Measurements from ENCODE around the gene PXDN.

Gene PXDN

DNA sequence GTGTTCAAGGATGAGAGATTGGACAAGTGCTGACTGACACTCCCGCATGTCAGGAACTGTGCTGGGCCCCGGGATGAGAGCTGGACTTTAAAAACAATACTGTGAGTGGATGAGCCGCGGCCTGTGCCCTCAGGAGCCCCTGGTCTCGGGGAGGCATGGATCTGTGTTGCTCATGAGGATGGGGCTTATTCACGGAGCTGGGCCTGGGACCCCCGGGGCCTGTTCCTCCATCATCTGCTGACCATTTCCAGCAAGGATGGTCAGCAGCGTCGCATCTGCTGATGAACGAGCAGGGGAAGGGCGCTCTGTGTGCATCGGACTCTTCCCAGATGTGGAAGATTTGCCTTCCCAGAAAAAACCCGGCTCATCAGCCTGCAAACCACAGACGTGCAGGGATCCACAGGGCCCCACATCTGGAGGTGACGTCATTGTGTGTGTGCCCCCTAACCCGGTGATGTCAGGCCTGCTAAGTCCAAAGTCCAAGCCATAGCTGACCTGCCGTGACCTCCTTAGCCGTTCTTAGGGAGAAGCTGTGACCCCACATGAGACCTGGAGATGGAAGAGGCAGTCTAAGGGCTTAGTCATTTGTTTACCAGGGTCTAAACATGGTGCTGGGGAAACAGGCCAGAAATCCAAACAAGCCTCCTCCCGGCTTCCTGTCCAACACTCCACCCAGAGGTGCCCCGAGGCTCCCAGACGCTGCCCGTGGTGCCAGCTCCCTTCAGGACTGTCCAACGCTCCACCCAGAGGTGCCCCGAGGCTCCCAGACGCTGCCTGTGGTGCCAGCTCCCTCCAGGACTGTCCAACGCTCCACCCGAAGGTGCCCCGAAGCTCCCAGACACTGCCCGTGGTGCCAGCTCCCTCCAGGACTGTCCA is 143.9 kb downstream of the PXDN start:
- H3K4me1 ChIP-seq (ENCODE audit: control insufficient read depth, low read length): no peaks in the 10 kb centered on the region
- no peak overlapping the region for H3K4me3 ChIP-seq (ENCODE audit: low read length)
- H3F3A ChIP-seq (ENCODE audit: control insufficient read depth, insufficient read depth): 0 out of 2 replicates have a peak, but pooled peaks cover under 1% of the 10 kb centered on the region
- TF ChIP-seq, protein P1, sequence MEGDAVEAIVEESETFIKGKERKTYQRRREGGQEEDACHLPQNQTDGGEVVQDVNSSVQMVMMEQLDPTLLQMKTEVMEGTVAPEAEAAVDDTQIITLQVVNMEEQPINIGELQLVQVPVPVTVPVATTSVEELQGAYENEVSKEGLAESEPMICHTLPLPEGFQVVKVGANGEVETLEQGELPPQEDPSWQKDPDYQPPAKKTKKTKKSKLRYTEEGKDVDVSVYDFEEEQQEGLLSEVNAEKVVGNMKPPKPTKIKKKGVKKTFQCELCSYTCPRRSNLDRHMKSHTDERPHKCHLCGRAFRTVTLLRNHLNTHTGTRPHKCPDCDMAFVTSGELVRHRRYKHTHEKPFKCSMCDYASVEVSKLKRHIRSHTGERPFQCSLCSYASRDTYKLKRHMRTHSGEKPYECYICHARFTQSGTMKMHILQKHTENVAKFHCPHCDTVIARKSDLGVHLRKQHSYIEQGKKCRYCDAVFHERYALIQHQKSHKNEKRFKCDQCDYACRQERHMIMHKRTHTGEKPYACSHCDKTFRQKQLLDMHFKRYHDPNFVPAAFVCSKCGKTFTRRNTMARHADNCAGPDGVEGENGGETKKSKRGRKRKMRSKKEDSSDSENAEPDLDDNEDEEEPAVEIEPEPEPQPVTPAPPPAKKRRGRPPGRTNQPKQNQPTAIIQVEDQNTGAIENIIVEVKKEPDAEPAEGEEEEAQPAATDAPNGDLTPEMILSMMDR (IDR thresholded peaks at IDR 0.05; ENCODE audit: low read depth, low read length, poor library complexity, severe bottlenecking): no peak
- TF ChIP-seq EZH2phosphoT487 (IDR thresholded peaks at IDR 0.05; ENCODE audit: borderline replicate concordance, low read length): no peak
- peaks cover 52% of the 10 kb centered on the region for H3K9me3 ChIP-seq (ENCODE audit: control insufficient read depth, insufficient read depth, low read length)
- H3K27ac ChIP-seq (ENCODE audit: low read depth, low read length): no peak overlapping the region
- no peaks in the 10 kb centered on the region for H4K20me1 ChIP-seq (ENCODE audit: control insufficient read depth, insufficient read depth, low read depth, low read length)
- H3K79me2 ChIP-seq (ENCODE audit: control insufficient read depth, low read length): no peaks in the 10 kb centered on the region
- H3K4me2 ChIP-seq (ENCODE audit: low read length): no peak overlapping the region
- no peaks in the 10 kb centered on the region for H3K27me3 ChIP-seq (ENCODE audit: control insufficient read depth, low read length)
- H3K36me3 ChIP-seq (ENCODE audit: control insufficient read depth, low read length): no peaks in the 10 kb centered on the region
- no peaks in the 10 kb centered on the region for H3K9me2 ChIP-seq (replicated peaks; ENCODE audit: control insufficient read depth, low read length)

DNA sequence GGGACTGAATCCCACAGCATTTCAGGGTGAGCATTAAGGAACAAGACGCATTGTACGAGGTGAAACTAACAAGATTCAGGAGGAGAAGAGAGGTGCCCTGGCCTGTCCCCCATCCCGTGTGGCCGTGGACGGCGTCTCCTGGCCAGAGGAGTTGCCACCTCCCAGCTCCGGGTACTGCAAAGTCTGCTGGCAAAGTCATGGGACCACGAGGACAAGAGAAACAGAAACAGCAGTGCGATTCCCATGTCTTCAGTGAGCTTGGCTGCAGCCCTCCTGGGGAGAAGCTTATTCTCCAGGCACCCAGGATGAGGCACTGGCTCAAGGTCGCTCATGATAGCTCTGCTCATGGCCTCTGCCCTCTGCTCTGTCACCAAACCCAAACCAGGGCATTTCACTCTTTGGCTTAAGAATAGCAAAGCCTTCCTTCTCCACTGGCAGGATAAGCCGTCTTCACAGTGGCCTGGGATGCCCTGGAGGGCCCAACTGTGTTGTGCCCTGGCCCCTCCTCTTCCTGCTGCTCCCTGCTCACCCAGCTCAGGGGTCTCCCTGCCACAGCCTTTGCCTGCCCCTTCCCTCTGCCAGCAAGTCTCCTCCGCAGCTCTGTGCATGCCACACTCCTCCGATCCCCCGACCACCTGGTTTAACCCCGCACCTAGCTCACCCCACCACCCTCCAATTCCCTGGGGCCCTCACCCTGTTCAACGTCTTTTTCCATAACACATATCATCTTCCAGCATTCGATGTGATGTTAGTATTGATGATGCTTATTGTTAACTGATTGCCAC is 144.8 kb downstream of the PXDN start:
- Histone ChIP-seq H3K9me2 (replicated peaks; ENCODE audit: control insufficient read depth, low read length) (no peaks in the 10 kb centered on the region), H3K27me3 (ENCODE audit: control insufficient read depth, low read length) (no peaks in the 10 kb centered on the region), H3K27ac (ENCODE audit: low read depth, low read length) (no peak overlapping the region), H3F3A (ENCODE audit: control insufficient read depth, insufficient read depth) (0 out of 2 replicates have a peak, but pooled peaks cover 3% of the 10 kb centered on the region), H3K9me3 (ENCODE audit: control insufficient read depth, insufficient read depth, low read length) (peaks cover 61% of the 10 kb centered on the region), H3K4me2 (ENCODE audit: low read length) (no peak overlapping the region), H3K4me1 (ENCODE audit: control insufficient read depth, low read length) (no peaks in the 10 kb centered on the region), H3K79me2 (ENCODE audit: control insufficient read depth, low read length) (no peaks in the 10 kb centered on the region), H3K36me3 (ENCODE audit: control insufficient read depth, low read length) (no peaks in the 10 kb centered on the region), H4K20me1 (ENCODE audit: control insufficient read depth, insufficient read depth, low read depth, low read length) (no peaks in the 10 kb centered on the region), H3K4me3 (ENCODE audit: low read length) (no peak overlapping the region)
- TF ChIP-seq, protein P1 (IDR thresholded peaks at IDR 0.05; ENCODE audit: low read depth, low read length, poor library complexity, severe bottlenecking): no peak
- no peak for TF ChIP-seq EZH2phosphoT487 (IDR thresholded peaks at IDR 0.05; ENCODE audit: borderline replicate concordance, low read length)

DNA sequence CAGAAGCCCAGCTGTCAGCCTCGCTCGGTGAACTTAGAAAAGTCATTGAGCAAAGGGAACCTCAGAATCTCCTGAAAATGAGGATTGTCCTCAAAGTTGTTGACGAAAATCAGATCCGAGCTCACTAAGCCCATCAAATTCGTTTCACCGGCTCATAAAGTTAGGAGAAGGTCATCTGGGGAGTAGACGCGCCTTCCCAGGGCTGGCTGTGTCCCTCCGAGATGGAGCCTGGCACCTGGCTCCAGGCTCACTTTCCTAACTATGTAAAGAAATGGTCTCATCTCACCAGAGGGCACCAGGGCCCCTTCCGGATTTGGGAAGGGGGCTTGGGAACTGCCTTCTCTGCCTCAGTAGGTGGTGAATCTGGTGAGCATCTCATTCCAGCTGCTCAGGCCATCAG is 145.5 kb downstream of the PXDN start:
- Histone ChIP-seq H3K27ac (ENCODE audit: low read depth, low read length) (no peak overlapping the region), H3K9me3 (ENCODE audit: control insufficient read depth, insufficient read depth, low read length) (peaks cover 55% of the 10 kb centered on the region), H3F3A (ENCODE audit: control insufficient read depth, insufficient read depth) (0 out of 2 replicates have a peak, but pooled peaks cover 3% of the 10 kb centered on the region), H3K27me3 (ENCODE audit: control insufficient read depth, low read length) (no peaks in the 10 kb centered on the region), H3K79me2 (ENCODE audit: control insufficient read depth, low read length) (no peaks in the 10 kb centered on the region), H3K4me3 (ENCODE audit: low read length) (no peak overlapping the region), H4K20me1 (ENCODE audit: control insufficient read depth, insufficient read depth, low read depth, low read length) (no peaks in the 10 kb centered on the region), H3K4me2 (ENCODE audit: low read length) (no peak overlapping the region), H3K9me2 (replicated peaks; ENCODE audit: control insufficient read depth, low read length) (no peaks in the 10 kb centered on the region), H3K4me1 (ENCODE audit: control insufficient read depth, low read length) (no peaks in the 10 kb centered on the region), H3K36me3 (ENCODE audit: control insufficient read depth, low read length) (no peaks in the 10 kb centered on the region)
- no peak for TF ChIP-seq EZH2phosphoT487 (IDR thresholded peaks at IDR 0.05; ENCODE audit: borderline replicate concordance, low read length)
- TF ChIP-seq, protein P1 (IDR thresholded peaks at IDR 0.05; ENCODE audit: low read depth, low read length, poor library complexity, severe bottlenecking): no peak

All from DOHH2 (cell line).